HG03139 (cell line): ENCODE data around the gene ADRA2A.

Experiments used
- ATAC-seq: cut with Tn5 transposase; IDR thresholded peaks from one replicate; pipeline ENCODE4 v1.9.1; 2021; ENCODE audit not compliant: unreplicated experiment

ADRA2A gene

DNA sequence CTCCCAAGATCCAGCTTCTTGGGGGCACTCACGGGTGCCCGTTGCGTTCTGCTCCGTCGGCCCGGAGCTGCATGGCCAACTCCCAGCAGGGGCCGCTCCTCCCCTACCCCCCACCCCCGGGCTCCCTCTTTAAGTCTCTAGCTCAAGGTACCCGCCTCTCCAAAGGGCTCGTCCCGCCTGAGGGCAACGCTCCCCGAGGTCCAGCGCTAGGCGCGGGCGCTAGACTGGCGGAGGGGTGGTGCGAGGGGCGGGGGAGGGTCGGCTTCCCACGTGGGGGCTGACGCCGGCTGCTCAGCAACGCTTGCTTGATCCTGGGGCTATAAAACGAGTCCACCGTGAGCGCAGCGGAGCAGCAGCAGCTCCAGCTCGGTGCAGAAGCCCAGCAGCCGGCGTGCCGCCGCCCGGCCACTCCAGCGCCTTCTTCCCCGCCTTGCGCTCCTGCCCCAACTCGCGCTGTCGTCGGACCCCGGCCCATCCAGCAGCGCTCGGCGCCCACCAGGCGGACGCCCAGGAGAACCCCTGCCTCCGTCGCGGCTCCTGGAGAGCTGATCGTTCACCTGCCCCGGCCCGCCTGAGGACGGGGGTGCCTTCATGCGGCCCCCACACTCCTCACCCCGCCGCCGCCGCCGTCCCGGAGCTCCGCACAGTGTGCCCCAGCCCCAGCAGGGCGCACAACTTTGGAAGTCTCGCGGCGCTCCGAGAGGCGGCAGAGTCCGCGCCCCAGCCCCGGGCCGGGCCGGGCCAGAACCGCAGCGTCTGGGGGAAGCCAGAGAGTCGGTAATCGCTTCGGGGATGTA is at the start of gene ADRA2A:
Gene ADRA2A, plus strand, starts transcription at position 348 of the 797 bp plus-strand sequence. CDS start 968 bp downstream, outside the sequence.
- no peak for ATAC-seq

DNA sequence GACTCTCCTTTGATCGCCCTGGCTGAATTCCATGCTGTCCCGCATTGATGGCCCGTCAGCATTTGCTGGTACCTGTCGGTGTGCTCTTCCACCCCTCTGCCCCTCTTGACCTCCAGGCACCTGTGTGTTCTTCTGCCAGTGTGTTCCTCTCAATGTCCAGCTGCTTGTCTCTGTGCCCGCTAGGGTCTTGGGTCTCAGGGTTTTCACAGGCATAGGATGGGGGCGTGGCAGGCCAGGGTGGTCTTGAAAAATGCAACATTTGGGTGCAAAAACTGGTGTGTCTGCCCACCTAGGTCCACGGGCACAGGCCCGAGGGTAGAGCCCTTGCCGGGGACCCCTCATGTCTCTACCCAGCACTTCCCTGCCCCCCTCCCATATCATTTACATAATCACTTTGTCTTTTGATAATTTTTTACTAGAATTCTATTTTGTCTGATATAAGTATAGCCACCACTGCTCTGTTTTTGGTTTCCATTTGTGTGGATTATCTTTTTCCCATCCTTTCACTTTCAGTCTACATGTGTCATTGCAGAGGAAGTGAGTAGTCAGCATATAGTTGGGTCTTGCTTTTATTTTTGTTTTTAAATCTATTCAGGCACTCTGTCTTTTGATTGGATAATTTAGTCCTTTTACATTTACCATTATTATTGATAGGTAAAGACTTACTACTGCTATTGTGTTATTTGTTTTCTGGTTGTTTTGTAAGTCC is 46.6 kb upstream of the ADRA2A start:
- peak; percentile 67 for ATAC-seq

DNA sequence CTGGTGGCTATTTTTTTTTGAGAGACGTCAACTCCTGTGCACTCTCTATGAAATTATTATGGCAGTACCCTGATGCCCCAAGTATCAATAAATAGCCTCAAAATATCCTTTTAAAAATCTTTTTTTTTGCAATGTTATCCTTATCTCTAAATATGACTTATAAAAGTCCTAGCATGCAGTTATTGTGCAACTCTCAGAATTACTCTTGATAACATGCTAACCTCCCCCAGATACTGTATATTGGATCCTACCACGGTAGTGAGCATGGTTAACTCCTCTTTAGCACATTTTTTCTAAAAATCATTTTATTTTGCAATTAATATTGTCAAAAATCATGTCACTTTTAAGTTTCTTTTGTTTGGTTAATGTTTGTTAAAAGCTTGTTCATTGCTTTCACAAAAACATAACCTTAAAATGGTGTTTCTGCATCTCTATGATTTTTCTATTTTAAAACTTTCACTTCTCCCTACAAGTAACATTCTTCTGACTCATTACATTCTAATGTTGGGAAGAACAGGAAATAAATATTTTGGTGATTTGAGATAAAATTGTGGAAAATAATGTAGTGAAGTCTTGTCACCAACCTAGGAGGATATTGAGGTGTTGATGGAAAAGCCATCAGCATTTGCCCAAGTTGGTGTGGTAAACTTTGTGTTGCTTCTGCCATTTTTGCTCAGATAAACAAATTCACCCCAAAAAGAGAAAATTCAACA is 42.1 kb upstream of the ADRA2A start:
- no peak for ATAC-seq

DNA sequence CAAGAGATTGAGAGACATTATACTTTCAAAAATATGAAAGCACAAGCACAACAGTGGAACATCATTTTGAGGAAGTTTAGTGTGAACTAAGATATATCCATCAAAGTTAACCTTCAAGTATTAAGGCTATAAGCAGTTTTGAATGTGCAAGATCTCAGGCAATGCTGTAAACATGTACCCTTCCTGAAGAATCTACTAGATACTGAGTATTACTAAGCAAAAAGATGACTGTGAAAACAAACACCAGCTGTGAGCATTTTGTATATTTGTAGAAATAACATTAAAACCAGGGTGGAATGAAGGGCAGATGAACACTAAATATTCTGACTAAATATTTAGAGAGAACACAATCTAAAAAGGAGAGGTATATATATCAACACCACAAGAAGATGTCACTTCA is 41.3 kb upstream of the ADRA2A start:
- no peak for ATAC-seq

DNA sequence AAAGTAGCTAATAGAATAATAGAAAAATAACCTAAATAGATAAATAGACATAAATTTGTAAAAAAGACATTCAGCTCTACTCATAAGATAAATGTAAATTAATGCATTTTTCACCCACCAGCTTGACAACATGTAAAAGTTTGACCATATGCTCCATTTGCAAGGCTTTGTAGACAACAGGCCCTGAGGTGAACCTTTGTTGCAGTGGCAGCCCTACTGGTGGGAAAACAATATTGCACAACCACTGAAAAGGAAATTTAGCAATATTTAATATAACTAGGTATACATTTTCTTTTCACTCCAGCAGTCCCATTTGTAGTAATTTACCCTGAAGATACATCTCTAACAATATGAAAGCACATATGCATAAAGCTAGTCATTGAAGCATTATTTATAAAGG is 39.0 kb upstream of the ADRA2A start:
- no peak for ATAC-seq

DNA sequence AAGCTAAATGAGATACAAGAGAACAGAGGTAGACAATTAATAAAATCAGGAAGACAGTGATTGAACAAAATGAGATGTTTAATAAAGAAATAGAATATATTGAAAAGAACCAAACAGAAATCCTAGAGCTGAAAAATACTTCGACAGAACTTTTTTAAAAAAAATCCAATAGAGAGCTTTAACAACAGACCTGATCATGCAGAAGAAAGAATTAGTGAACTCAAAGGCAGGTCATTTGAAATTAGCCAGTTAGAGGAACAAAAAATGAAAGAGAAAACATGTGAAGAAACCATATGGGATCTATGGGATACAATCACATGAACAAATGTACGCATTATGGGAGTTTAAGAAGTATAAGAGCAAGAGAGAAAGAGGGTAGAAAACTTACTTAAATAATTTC is 37.3 kb upstream of the ADRA2A start:
- ATAC-seq: no peak

DNA sequence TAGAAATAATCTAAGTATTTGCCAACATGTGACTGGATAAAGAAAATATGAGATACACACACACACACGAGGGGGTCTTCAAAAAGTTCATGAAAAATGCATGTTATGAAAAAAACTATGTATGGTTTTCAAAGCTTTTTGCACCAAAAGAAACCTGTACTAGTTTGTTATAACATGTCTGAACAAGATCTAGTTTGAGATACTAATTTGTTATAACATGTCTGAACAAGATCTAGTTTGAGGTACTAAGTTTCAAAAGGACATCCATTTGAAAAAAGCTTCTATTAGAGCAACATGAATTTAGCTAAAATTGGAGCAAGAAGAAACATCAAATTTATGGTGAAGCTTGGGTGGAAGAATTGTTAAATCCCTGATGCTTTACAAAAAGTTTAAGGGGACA is 19.8 kb upstream of the ADRA2A start:
- no peak for ATAC-seq

DNA sequence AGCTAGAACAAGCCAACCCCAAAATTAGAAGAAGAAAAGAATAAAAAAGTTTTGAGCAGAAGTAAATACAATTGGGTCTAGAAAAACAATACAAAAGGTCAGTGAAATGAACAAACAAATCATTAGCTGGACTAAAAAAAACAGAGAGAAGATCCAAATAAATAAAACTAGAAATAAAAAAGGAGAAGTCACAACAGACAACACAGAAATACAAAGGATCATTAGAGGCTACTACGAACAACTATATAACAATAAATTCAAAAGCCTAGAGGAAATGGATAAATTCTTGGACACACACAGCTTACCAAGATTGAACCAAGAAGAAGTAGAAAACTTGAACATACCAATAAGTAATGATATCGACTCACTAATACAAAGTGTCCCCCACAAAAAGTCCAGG is 13.4 kb upstream of the ADRA2A start:
- no peak for ATAC-seq

DNA sequence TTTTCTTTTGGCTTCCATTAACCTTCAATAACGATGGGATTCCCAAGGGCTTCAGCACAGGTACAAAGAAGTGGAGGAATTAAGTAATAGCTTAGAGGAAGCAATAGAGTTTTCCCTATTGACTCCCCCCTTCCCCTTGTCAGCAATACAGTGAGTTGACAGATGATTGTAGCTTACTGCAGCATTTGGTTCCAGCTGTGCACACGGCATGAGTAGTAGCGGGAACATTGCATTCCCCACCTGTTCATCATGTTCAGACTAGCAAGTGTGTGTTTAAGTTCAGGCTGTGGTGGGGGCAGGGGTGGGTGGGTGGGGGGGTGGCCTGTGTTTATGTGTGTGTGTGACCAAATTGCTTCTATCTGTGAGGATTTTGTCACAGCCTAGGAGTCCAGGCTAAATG is 4.6 kb upstream of the ADRA2A start:
- ATAC-seq: no peak

DNA sequence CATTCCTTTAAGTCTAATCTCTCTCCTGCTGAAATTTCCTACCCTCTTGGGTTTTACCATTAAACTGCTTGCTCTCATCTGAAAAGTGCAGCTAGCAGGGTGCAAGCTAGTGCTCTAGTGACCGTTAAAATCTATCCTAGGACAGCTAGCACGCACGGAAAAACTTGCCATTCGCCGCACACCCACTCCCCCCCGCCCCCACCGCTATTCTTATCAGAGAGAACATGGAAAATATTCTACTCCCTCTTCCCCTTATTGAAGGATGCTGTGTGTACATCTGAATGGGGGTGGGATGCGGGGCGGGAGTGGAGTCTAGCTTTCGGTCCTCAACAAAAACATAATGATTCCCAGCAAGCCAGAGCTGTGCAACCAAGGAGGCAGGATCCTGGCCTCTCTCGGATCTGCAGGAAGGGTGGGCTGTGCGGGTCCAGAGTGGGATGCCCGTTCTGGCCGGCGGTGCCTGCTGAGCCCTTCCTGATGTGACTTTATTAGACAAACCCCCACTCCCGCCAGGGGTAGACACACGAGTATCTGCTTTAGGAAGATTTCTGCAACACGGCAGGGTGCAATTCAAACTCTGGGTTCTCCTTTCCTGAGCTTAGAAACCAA is 1.1 kb upstream of the ADRA2A start:
- peak; percentile 5 for ATAC-seq

DNA sequence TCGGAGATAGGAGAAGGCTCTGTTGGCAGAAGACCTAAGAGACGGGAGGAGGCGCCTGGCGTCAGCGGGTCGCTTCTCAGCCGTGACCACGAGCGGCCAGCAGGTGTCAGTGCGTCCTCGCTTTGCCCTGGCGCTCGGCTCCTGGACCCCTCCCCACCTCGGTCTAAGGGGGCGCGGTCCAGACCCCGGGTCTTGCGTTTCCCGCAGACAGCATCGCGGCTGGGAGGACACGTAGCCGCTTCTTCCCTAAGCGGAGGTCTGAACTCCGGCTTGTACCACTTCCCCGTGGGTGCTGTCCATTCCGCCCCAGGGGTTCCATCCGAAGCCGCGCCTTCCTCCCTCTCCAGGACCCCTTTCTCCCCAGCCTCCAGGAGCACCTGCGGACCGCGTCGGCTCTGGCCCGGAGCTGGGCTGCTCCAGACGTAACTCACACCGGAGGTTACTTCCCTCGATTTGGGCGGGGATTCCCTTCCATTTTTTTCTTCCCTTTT is 593 bp upstream of the ADRA2A start:
- ATAC-seq: peak; percentile 75

DNA sequence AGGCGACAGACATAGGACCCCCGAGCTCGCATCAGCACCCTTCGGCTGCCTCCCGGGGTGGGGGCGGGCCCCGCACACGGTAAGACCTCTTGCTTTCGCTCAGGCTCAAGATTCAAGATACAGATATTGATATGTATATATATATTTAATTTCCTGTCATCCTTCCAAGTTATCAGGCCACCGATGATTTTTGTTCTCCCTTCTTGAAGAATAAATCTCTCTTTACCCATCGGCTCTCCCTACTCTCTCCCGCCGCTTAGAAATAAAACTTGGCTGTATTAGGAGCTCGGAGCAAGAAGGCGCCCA is 603 bp downstream of the ADRA2A start:
- no peak for ATAC-seq

DNA sequence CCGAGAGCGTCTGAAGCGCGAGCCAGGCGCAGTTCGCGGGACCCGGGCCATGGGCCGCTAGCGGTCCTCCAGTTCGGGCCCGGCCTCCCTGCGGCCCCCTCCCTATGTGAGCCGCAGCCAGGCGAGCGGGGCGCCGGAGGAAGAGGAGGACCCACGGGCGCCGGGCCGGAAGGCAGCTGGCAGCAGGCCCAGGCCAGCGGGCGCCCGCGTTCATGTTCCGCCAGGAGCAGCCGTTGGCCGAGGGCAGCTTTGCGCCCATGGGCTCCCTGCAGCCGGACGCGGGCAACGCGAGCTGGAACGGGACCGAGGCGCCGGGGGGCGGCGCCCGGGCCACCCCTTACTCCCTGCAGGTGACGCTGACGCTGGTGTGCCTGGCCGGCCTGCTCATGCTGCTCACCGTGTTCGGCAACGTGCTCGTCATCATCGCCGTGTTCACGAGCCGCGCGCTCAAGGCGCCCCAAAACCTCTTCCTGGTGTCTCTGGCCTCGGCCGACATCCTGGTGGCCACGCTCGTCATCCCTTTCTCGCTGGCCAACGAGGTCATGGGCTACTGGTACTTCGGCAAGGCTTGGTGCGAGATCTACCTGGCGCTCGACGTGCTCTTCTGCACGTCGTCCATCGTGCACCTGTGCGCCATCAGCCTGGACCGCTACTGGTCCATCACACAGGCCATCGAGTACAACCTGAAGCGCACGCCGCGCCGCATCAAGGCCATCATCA is 1.1 kb downstream of the ADRA2A start:
- ATAC-seq: no peak

DNA sequence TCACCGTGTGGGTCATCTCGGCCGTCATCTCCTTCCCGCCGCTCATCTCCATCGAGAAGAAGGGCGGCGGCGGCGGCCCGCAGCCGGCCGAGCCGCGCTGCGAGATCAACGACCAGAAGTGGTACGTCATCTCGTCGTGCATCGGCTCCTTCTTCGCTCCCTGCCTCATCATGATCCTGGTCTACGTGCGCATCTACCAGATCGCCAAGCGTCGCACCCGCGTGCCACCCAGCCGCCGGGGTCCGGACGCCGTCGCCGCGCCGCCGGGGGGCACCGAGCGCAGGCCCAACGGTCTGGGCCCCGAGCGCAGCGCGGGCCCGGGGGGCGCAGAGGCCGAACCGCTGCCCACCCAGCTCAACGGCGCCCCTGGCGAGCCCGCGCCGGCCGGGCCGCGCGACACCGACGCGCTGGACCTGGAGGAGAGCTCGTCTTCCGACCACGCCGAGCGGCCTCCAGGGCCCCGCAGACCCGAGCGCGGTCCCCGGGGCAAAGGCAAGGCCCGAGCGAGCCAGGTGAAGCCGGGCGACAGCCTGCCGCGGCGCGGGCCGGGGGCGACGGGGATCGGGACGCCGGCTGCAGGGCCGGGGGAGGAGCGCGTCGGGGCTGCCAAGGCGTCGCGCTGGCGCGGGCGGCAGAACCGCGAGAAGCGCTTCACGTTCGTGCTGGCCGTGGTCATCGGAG is 1.8 kb downstream of the ADRA2A start:
- no peak for ATAC-seq

DNA sequence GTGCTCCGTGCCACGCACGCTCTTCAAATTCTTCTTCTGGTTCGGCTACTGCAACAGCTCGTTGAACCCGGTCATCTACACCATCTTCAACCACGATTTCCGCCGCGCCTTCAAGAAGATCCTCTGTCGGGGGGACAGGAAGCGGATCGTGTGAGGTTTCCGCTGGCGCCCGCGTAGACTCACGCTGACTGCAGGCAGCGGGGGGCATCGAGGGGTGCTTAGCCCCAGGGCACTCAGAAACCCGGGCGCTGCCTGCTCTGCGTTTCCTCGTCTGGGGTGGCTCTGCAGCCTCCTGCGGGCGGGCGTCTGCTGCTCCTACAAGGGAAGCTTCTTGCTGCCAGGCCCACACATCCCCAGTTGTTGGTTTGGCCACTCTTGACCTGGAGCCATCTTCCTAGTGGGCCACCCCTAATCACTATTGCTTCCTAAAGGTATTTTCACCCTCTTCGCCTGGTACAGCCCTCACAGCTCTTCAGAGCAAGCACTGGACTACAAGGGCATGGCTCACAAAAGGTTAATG is 2.5 kb downstream of the ADRA2A start:
- no peak for ATAC-seq

DNA sequence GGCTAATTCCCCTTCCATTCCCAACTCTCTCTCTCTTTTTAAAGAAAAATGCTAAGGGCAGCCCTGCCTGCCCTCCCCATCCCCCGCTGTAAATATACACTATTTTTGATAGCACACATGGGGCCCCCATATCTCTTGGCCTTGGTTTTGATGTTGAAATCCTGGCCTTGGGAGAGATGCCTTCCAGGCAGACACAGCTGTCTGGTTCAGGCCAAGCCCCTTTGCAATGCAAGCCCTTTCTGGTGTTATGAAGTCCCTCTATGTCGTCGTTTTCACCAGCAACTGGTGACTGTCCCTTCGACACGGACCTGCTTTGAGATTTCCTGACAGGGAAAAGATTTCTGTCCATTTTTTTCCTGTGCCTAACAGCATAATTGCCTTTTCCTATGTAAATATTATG is 3.0 kb downstream of the ADRA2A start:
- no peak for ATAC-seq

DNA sequence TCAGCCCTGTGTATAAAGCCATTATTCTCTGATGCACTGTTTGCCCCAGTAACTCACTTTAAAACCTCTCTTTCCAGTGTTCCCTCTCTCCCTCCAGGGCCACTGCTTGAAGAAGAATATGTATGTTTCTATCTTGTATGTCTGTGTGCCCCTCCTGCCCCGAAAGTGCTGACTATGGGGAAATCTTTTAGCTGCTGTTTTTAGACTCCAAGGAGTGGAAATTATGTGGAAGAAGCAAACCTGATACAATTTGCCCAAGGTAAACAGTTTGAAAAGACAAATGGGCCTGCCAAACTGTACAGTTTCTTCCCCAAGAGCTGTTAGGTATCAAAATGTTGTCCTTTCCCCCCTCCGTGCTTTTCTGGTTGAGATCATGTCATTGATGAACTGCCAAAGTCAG is 3.4 kb downstream of the ADRA2A start:
- no peak for ATAC-seq

DNA sequence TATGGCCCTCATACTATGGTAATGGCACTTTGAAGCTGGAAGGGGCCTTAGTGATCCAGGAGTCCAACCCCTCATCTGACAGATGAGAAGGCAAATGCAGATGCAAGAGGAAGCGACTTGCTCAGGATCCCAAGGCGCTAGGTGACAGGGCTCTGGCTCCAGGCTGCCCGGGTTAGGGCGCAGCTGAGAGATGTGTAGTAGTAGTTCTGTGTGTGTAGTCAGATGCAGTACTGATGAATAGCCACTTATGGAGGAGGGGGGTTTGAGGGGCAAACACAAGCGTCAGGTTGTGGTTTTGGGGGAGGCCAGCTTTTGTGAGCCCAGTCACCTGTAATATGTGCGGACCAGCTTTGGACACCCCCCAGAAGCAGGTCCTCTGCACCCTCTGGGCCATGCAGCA is 4.8 kb downstream of the ADRA2A start:
- ATAC-seq: no peak

DNA sequence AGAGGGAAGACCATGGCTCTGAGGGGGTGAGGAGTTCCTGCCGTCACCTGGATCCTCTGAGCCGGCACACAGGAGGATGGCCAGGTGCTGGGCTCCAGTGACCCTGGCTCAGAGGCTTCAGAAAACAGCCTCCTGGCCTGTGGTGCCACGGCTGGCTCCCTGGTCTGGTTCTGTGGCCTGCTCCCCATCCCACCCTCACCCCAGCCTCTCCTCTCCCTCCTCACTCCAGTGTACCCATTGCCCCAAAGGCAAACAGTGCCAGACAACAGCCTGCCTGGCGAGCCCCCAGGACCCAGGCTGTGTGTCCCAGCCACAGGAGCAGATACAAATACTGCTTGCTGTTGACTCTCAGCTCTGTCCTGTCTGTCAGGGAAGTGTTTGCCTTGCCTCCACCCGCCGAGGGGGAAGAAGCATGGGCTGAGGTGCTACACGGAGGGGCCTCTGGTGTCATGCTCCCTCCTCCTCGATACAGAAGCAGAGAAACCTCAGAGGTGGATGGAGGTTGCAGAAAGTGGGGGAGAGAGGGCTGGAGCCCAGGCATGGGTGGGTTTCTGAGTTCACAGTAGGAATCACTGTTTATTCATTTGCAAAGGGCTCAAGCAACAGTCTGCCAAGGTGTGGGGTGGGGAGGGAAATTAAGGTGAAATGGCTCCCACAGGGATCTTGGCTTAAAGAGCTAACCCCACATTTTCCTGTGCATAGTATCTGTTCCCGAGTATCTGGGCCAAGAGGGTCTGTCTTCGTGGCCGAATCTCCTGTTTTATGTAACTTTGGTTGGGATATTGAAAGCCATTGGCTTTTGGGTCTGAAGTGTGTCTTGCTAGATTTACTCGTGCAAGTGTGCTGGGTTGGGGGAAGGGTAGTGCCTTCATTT is 5.5 kb downstream of the ADRA2A start:
- no peak for ATAC-seq
